AG09309 (cell line): ENCODE measurements around the gene ZBTB49.

Experiments used
- DNase-seq: peaks from one replicate; pipeline ENCODE4 v3.0.0-alpha.2; 2010; ENCODE audit warnings: low read depth
- H3K4me3 ChIP-seq: 2 replicates; pipeline ENCODE4 v1.5.1; 2011; ENCODE audit warnings: mild to moderate bottlenecking, low read depth, low read length, moderate library complexity; ENCODE audit not compliant: control insufficient read depth
- TF ChIP-seq, protein P1 (sequence below): IDR thresholded peaks from 2 replicates; pipeline ENCODE4 v1.5.1; 2011; ENCODE audit warnings: mild to moderate bottlenecking, low read depth, low read length, inconsistent platforms; ENCODE audit not compliant: insufficient read depth, control insufficient read depth; ENCODE audit errors: missing control alignments

Gene ZBTB49

DNA sequence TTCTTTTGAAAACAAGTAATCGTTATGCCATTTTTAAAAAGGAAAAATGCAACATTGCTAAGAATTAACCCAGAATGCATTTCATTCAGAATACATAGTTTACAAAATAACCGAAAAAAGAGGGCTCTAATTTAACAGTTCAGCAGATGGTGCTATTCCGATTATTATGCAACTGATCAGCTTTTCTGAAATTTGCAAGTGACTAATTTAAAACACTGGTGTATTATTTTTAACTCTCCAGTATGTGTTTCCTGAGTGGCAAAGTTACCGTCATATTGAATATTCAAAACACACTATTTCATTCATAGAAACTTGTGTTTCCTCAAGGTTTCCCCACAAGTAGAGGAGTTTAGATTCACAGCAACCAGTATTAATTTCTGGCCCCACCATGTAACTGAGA lies 21.1 kb downstream of the ZBTB49 start:
- DNase-seq: no peak
- H3K4me3 ChIP-seq: no peak overlapping the region
- TF ChIP-seq, protein P1, sequence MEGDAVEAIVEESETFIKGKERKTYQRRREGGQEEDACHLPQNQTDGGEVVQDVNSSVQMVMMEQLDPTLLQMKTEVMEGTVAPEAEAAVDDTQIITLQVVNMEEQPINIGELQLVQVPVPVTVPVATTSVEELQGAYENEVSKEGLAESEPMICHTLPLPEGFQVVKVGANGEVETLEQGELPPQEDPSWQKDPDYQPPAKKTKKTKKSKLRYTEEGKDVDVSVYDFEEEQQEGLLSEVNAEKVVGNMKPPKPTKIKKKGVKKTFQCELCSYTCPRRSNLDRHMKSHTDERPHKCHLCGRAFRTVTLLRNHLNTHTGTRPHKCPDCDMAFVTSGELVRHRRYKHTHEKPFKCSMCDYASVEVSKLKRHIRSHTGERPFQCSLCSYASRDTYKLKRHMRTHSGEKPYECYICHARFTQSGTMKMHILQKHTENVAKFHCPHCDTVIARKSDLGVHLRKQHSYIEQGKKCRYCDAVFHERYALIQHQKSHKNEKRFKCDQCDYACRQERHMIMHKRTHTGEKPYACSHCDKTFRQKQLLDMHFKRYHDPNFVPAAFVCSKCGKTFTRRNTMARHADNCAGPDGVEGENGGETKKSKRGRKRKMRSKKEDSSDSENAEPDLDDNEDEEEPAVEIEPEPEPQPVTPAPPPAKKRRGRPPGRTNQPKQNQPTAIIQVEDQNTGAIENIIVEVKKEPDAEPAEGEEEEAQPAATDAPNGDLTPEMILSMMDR: no peak

- DNase-seq: no peak
- H3K4me3 ChIP-seq: no peak overlapping the region
- TF ChIP-seq, protein P1: no peak
Measured at GRCh38 chr4:4315461-4316149, 25.6 kb downstream of the ZBTB49 start.

- DNase-seq: no peak
- TF ChIP-seq, protein P1: no peak
- H3K4me3 ChIP-seq: no peak overlapping the region
Measured at GRCh38 chr4:4316150-4316495, 26.1 kb downstream of the ZBTB49 start.

DNA sequence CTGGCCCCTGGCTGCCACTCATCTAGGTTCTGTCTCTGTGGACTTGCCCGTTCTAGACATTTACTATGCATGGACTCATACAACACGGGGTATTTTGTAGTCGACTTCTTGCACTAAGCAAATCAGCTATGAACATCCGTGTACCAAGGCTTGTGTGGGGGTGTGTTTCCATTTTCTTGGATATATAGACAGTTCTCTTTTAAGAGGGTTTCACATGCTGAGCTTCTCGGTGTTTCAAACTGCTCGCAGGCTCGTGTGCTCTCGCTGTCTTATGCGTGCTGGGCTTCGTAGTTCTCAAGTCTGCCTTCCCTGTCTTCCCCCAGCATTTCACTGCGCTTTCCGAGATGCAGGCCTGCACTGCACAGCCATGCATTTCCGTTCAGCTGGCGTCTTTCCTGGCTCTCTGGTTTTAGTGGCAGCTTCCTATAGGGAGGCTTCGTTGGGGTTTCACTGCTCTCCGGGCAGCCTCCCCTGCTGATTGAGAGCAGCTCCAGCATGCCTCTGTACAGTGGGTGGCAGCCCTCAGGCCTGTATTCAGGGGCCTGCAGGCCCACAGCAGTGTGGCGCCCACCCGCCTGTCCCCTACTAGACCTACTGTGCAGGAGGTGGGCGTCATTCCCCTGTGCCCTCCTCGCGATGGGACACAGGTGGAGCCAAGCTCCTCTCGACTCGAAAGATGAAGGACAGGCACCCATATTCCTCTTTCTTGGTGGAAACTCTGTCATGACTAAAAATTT lies 27.6 kb downstream of the ZBTB49 start:
- H3K4me3 ChIP-seq: no peak overlapping the region
- TF ChIP-seq, protein P1: no peak
- DNase-seq: no peak

GRCh38 chr4:4320528-4320927 lies 30.5 kb downstream of the ZBTB49 start:
- TF ChIP-seq, protein P1: no peak
- no peak for DNase-seq
- no peak overlapping the region for H3K4me3 ChIP-seq

- H3K4me3 ChIP-seq: no peak overlapping the region
- TF ChIP-seq, protein P1: no peak
- DNase-seq: no peak
Measured at GRCh38 chr4:4320951-4321714, 31.1 kb downstream of the ZBTB49 start.
